Natural killer cell treated with Interleukin-12 subunit alpha and Interleukin-12 subunit beta and Interleukin-15 and Interleukin-18, amount 100 ng/mL, for 72 hours (primary cell): ENCODE results near the gene NDOR1. TPM values are rescaled to one million over a fixed set of nuclear protein-coding genes. Genes with fewer than 3 reads are reported as not detected.

Source experiments
- ATAC-seq, 2 donors: fragments of 150-1000 bp; cut with Tn5 transposase in 1 of 2; sonication (Bioruptor Pico), chemical (Tn5 transposase) in 1 of 2; 2 replicates each; pipeline ENCODE4 v1.10.0; 2021
- DNase-seq: peaks from one replicate; pipeline ENCODE4 v3.0.0; 2022; ENCODE audit warnings: low spot score
- H3K27ac Mint-ChIP-seq, 2 donors: 1 replicate in 1 of 2; 2 replicates in 1 of 2; pipeline ENCODE4 v1.8.0; 2022; ENCODE audit warnings: mixed read lengths in 2 of 2, mild to moderate bottlenecking in 1 of 2, moderate library complexity in 1 of 2
- H3K27me3 Mint-ChIP-seq, 2 donors: 1 replicate in 1 of 2; 2 replicates in 1 of 2; pipeline ENCODE4 v1.8.0; 2022; ENCODE audit warnings: mixed read lengths in 2 of 2
- H3K36me3 Mint-ChIP-seq: one replicate; pipeline ENCODE4 v1.8.0; 2022; ENCODE audit warnings: mixed read lengths
- H3K4me1 Mint-ChIP-seq, 2 donors: 1 replicate in 1 of 2; 2 replicates in 1 of 2; pipeline ENCODE4 v1.8.0; 2022; ENCODE audit warnings: low read depth in 2 of 2, mixed read lengths in 2 of 2, mild to moderate bottlenecking in 1 of 2
- H3K4me3 Mint-ChIP-seq: one replicate; pipeline ENCODE4 v1.8.0; 2022; ENCODE audit warnings: mixed read lengths
- H3K9me3 Mint-ChIP-seq: 2 replicates; pipeline ENCODE4 v1.8.0; 2022; ENCODE audit warnings: mixed read lengths
- total RNA-seq, 2 donors: library from RNA; stranded (reverse); gene quantifications; one replicate each; pipeline ENCODE4 v1.2.3, GENCODE V29; 2022

The NDOR1 gene
- total RNA-seq, 2 donors from 2014 or later, result 33.0 to 81.9 TPM

DNA sequence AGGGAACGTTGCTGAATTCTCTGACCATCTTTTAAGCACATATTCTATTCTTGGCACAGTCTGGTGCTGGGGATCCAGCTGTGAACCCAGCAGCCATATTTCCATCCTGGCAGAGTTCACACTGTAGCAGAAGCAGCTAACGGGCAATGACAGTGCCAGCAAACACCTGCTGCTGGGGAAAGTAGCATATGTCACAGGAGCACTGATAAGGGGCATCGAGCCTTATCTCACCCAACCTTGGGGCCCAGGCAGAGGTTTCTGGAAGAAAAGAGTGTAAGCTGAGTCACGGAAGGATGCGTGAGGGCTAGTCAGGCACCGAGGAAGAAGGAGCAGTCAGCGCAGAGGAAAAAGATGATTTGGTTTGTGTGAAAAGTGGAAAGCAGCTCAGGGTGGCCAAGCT lies 1.1 kb downstream of the NDOR1 start:
- Mint-ChIP-seq H3K27me3 (no peaks in the 10 kb centered on the region), H3K4me1 (peaks cover 38 to 46% of the 10 kb centered on the region in 2 donors), H3K4me3 (peak overlapping the region; percentile 95), H3K9me3 (no peaks in the 10 kb centered on the region), H3K27ac (peak overlapping the region; percentile 90 to 93), H3K36me3 (peaks cover 14% of the 10 kb centered on the region)
- DNase-seq, result no peak
- ATAC-seq, result no peak

DNA sequence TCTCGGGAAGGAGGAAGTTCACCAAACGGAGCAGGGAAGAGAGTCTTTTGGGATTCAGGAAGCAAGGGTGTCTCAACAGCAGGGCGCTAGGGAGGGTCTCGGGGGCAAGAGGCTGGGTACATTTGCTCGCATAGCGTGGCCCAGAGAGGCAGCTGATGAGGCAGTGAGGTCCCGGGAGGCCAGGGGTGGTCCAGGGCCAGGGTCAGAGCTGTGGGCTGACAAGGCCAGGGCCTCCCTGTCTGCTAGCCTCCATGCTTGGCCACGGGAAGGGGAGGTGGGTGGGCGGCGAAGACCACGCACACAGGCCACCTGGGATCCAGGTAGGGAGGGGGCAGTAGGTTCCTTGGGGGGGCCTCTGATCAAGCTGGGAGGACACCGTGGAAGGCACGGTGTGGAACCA lies 6.0 kb downstream of the NDOR1 start:
- Mint-ChIP-seq H3K9me3 (no peaks in the 10 kb centered on the region), H3K36me3 (peaks cover 12% of the 10 kb centered on the region), H3K4me3 (no peak overlapping the region), H3K27me3 (no peaks in the 10 kb centered on the region), H3K27ac (no peak overlapping the region), H3K4me1 (peaks cover 12 to 22% of the 10 kb centered on the region in 2 donors)
- no peak for DNase-seq
- ATAC-seq, result no peak

DNA sequence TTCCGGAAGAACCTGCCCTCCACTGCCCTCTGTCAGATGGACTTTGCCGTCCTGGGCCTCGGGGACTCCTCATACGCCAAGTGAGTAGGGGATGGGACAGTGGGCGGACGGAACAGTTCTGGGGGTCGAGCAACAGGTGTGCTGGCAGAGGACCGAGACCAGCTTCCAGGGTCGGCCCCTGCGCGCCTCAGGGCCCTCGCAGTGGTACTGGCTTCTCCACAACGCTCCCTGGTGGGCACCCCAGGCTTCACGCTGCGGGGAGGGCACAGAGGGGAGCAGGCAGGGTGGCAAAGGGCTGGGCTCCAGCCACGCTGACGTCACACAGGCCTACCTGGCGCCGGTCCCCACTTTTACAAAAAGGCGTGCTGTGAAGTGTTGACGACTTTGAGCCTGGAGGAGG lies 7.0 kb downstream of the NDOR1 start:
- Mint-ChIP-seq H3K27me3 (no peaks in the 10 kb centered on the region), H3K27ac (no peak overlapping the region), H3K36me3 (peaks cover 2% of the 10 kb centered on the region), H3K9me3 (no peaks in the 10 kb centered on the region), H3K4me1 (peaks cover 2 to 12% of the 10 kb centered on the region in 2 donors), H3K4me3 (no peak overlapping the region)
- no peak for ATAC-seq
- DNase-seq, result no peak

DNA sequence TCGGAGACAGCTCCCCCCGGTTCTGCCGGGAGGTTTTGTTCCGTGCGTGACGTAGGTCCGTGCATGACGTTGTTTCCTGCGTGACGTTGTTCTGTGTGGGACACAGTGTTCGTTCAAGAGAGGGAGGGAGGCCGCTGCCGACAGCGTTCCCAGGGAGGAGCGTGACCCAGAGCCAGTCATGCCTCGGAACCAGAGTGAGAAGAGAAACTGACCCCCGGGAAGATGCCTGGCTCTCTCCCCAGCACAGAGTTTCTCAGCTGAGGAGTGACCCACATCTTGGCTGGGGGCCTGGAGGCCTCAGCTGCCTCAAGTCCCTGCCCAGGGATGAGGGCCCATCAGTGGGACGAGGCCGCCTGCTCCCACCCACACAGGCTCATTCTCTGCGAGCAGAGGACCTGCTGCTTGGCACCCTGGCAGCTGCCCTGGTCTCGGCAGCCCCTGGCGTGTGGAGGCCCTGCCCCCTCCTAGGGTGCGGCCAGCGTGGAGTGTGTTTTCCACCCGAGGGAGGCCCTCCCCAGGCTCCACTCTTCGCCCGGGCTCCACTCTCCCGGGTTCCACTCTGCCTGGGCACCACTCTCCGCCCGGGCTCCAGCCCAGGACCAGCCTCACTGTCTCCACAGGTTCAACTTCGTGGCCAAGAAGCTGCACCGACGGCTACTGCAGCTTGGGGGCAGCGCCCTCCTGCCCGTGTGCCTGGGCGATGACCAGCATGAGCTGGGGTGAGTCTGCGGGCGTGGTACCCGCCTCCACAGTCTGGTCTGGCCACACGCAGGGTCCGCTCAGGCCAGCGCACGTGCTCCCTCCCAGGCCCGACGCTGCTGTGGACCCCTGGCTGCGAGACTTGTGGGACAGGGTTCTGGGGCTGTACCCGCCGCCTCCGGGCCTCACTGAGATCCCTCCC lies 7.9 kb downstream of the NDOR1 start:
- peaks cover 0 to 9% of the 10 kb centered on the region in 2 donors for H3K4me1 Mint-ChIP-seq
- H3K4me3 Mint-ChIP-seq, result no peak overlapping the region
- no peaks in the 10 kb centered on the region for H3K36me3 Mint-ChIP-seq
- no peak overlapping the region for H3K27ac Mint-ChIP-seq
- DNase-seq, result no peak
- ATAC-seq, result no peak
- no peaks in the 10 kb centered on the region for H3K27me3 Mint-ChIP-seq
- no peaks in the 10 kb centered on the region for H3K9me3 Mint-ChIP-seq

DNA sequence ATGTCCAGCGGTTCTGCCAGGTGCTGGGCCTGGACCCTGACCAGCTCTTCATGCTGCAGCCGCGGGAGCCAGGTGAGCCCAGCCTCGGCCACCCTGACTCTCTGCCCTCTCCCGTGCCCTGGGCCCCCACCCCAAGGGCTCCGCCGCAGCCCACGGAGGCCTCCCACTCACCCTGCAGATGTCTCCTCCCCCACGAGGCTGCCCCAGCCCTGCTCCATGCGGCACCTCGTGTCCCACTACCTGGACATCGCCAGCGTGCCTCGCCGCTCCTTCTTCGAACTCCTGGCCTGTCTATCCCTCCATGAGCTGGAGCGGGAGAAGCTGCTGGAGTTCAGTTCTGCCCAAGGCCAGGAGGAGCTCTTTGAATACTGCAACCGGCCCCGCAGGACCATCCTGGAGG lies 9.1 kb downstream of the NDOR1 start:
- Mint-ChIP-seq H3K9me3 (no peaks in the 10 kb centered on the region), H3K27ac (no peak overlapping the region), H3K4me1 (peaks cover 0 to 5% of the 10 kb centered on the region in 2 donors), H3K36me3 (no peaks in the 10 kb centered on the region), H3K27me3 (no peaks in the 10 kb centered on the region), H3K4me3 (no peak overlapping the region)
- ATAC-seq (no peak), DNase-seq (no peak)

DNA sequence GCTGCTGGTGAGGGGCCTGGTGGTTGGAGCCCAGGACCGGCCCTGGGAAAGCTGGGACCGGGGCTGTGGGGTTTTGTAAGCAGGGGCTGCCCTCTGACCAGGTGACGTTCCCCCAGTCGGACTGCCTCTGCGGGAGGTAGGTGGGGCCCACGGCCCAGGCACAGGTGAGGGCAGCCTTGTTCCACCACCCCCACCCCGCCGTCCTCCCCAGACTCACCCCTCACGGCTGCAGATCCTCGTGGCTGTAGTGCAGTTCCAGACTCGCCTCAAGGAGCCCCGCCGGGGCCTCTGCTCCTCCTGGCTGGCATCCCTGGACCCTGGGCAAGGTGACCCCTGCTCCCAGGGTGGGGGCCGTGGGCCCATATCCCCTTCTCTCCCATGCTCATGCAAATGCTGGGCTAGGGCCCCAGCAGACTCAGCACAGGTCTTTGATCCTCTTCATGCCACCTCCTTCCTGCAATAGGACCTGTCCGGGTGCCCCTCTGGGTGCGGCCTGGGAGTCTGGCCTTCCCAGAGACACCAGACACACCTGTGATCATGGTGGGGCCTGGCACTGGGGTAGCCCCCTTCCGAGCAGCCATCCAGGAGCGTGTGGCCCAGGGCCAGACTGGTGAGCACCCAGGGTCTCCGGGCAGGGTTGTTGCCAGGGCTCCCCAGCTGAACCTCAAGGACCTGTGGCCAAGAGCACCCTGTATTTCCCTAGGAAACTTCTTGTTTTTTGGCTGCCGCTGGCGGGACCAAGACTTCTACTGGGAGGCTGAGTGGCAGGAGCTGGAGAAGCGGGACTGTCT lies 9.9 kb downstream of the NDOR1 start:
- H3K36me3 Mint-ChIP-seq, result no peaks in the 10 kb centered on the region
- ATAC-seq (no peak), DNase-seq (no peak)
- no peaks in the 10 kb centered on the region for H3K27me3 Mint-ChIP-seq
- no peak overlapping the region for H3K4me3 Mint-ChIP-seq
- H3K27ac Mint-ChIP-seq, result no peak overlapping the region
- H3K9me3 Mint-ChIP-seq, result no peaks in the 10 kb centered on the region
- peaks cover 0 to 5% of the 10 kb centered on the region in 2 donors for H3K4me1 Mint-ChIP-seq

DNA sequence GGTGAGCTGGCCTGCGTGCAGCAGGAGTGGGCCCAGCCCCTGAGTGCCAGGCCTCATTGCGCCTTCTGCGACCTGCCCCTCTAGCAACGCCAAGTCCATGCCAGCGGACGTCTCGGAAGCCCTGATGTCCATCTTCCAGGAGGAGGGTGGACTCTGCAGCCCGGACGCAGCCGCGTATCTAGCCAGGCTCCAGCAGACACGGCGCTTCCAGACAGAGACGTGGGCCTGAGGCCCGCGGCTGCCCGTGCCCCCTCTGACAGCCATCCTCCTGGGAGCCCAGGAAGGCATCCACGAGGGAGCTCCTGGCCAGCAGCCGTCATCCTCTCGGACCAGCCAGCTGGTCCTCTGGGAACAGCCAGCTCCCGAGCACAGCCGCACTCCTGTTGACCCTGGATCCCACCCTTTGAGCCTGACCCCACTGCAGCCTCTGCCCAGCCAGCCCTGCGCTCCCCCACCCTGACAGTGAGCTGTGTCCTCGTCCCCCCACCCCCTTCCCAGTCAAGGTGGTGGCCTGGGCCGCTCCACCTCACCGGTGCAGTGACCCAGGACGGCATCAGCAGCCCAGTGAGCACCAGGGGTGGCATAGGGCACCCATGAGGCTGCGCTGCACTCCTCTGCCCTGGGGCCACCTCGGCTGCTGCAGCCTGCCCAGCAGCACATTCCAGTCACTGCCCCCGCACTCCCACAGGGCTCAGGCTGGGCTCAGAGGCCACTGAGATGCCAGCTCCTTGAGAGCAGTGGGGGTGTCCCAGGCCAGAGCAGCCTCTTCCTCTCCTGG lies 10.9 kb downstream of the NDOR1 start:
- Mint-ChIP-seq H3K27me3 (no peaks in the 10 kb centered on the region), H3K36me3 (no peaks in the 10 kb centered on the region), H3K27ac (no peak overlapping the region), H3K4me1 (peaks cover 0 to under 1% of the 10 kb centered on the region in 2 donors), H3K4me3 (no peak overlapping the region), H3K9me3 (no peaks in the 10 kb centered on the region)
- no peak for DNase-seq
- ATAC-seq, result no peak

DNA sequence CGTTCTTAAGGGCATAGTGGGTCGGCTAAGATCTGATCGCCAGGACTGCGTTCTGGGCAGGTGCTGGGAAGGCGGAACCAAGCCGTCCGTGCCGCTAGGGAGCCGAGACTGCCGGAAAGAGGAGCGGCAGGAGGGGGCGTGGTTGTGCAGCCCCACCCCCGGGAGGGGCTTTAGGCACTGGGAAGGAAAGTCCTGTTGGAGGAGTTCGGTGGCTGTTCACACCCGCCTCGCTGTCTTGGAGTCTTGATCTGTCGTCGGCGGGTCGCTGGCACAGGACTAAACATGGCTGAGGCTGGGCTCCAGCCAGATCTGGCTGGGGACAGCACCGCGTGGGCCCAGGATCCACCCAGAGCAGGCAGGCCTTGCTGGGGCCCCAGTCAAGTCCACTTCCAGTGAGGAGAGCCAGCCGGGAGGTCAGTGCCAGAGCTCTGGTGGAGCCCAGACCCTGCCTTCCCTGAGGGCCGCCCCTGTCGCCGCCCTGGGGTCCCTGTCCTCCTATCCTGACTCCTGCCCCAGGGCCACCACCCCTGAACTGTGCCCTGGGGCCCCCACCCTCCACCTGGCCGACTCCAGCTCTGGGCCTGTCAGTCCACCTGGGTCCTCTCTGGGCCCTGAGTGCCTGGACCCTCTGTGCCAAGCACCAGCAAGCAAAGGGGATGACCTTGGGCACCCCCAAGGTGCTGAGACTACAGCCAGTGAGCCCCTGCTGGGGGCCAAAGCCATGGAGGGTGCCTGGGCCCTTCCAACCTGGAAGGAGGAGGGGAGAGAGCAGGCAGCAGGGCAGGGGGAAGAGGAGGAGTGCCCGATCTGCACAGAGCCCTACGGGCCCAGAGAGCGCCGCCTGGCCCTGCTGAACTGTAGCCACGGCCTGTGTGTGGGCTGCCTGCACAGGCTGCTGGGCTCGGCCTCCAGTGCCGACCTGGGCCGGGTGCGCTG lies 12.0 kb downstream of the NDOR1 start:
- no peak overlapping the region for H3K27ac Mint-ChIP-seq
- no peak for DNase-seq
- no peaks in the 10 kb centered on the region for H3K27me3 Mint-ChIP-seq
- H3K9me3 Mint-ChIP-seq, result no peaks in the 10 kb centered on the region
- H3K4me1 Mint-ChIP-seq, result no peaks in the 10 kb centered on the region
- no peak overlapping the region for H3K4me3 Mint-ChIP-seq
- ATAC-seq, result no peak
- no peaks in the 10 kb centered on the region for H3K36me3 Mint-ChIP-seq

DNA sequence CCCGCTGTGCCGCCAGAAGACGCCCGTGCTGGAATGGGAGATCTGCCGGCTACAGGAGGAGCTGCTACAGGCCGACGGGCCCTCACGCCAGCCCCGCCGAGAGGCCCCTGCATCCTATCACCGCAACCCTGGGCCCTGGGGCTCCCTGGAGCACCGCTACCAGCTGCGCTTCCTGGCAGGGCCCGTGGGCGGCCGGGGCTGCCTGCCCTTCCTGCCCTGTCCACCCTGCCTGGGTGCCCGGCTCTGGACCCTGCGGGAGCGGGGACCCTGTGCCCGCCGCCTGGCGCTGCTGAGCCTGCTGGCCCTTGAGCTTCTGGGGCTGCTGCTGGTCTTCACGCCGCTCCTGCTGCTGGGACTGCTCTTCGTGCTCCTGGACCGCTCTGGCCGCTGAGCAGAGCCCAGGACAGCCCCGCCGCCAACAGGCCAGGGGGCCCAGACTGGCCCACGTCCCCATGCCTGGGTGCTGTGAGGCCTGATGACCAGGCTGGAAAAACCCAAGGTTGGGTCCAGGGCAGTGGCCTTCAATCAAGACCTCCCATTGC lies 12.8 kb downstream of the NDOR1 start:
- Mint-ChIP-seq H3K4me3 (no peak overlapping the region), H3K27me3 (no peaks in the 10 kb centered on the region), H3K4me1 (peaks cover 0 to 3% of the 10 kb centered on the region in 2 donors), H3K27ac (no peak overlapping the region), H3K36me3 (no peaks in the 10 kb centered on the region), H3K9me3 (no peaks in the 10 kb centered on the region)
- DNase-seq (no peak), ATAC-seq (no peak)

DNA sequence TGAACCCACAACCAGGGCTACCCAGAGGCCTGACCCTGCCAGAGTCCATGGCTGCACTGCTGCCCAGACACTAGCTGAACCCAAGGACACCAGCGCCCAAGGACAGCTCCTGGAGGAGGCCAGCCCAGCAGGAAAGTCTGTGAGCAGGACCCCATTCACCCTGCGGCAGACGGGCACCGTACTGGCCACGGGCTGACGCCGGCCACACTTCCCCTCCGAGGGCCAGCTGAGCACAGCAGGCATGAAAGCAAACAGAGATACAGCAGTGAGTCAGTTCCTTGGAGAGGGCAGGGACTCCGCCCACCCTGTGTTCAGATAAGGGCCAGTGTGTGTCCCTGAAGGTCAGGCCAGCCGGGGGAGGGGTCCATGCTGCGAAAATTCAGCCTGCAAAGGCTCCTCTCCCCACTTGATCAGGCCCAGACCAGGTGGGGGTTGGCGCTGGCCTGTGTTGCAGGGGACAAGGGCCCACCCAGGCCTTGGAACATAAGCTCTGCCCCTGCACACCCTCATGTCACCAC lies 13.3 kb downstream of the NDOR1 start:
- Mint-ChIP-seq H3K4me3 (no peak overlapping the region), H3K27me3 (no peaks in the 10 kb centered on the region), H3K4me1 (peaks cover 0 to 3% of the 10 kb centered on the region in 2 donors), H3K36me3 (no peaks in the 10 kb centered on the region), H3K9me3 (no peaks in the 10 kb centered on the region), H3K27ac (no peak overlapping the region)
- no peak for DNase-seq
- no peak for ATAC-seq

DNA sequence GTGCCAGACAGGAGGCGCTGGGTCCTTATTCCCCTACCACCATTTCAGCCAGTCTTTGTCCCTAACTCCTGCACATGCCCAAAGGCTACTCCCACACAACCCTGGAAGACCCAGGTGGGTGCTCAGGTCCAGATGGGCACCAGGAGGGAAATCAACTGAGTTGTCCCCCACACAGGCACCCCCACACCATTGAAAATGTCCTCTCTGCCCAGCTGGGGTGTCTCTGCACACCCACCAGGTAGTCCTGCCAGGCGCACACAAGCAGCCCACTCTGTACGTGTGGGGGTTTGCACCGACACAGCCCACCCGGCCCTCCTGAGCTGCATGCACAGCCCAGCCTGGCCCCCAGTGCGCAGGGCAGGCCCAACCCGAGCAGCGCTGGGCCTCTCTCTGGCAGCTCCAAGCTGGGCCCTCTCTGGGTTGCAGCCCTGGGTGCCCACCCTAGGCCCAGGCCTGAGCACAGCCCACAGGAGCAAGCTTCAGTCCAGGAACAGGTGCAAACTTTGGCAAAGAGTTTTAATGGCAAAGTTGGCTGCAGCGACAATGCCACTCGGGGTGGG lies 14.3 kb downstream of the NDOR1 start:
- H3K4me1 Mint-ChIP-seq, result peaks cover 0 to 3% of the 10 kb centered on the region in 2 donors
- no peaks in the 10 kb centered on the region for H3K36me3 Mint-ChIP-seq
- H3K27me3 Mint-ChIP-seq, result no peaks in the 10 kb centered on the region
- DNase-seq (no peak), ATAC-seq (no peak)
- no peak overlapping the region for H3K4me3 Mint-ChIP-seq
- H3K27ac Mint-ChIP-seq, result no peak overlapping the region
- no peaks in the 10 kb centered on the region for H3K9me3 Mint-ChIP-seq

DNA sequence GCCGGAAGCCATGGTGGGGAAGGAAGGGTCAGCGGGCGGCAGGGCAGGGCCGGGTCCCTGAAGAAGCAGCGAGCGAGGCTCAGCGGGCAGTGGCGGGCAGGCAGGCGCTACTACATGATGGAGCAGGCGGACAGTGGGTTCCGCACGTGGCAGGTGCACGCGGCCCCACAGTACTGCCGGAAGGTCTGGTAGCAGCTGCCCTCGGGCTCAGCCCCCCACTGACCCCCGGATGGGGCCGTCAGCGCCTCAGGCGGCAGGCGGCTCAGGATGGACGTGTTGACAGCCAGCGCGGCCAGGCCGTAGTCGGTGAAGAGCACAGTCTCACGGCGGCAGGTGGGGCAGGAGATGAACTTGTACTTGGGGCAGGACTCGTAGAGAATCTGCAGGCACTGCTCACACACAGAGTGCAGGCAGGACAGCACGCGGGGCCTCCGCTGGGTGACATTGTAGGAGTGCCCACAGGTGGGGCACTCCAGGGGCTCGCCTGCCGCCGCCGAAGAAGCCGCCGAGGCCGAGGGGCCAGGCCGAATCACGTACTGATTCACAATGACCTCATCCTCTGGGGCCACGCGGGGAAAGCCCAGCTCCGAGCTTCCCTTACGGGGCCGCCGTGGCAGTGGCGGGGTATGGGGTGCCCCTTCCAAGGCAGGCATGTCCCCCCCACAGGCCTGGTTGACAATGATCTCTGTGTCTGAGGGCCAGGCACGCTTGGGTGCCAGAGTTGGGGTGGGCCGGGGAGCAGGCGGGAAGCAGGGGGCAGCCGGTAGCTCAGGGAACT lies 15.0 kb downstream of the NDOR1 start:
- ATAC-seq, result no peak
- Mint-ChIP-seq H3K9me3 (no peaks in the 10 kb centered on the region), H3K4me3 (no peak overlapping the region), H3K36me3 (no peaks in the 10 kb centered on the region), H3K4me1 (peaks cover 0 to 3% of the 10 kb centered on the region in 2 donors), H3K27ac (no peak overlapping the region), H3K27me3 (no peaks in the 10 kb centered on the region)
- DNase-seq, result no peak
